C4-2B (cell line): ENCODE results near the gene SUN1.

Experiments used
- H3K27ac ChIP-seq: fragments of 450-650 bp; 2 replicates; pipeline ENCODE4 v1.5.1; 2017
- CTCF ChIP-seq: fragments of 450-650 bp; conservative IDR thresholded peaks from 2 replicates; pipeline ENCODE4 v1.5.1; 2017; ENCODE audit warnings: mild to moderate bottlenecking
- ZFX ChIP-seq: fragments of 450-650 bp; IDR thresholded peaks from 2 replicates; pipeline ENCODE4 v1.6.1; 2017

The SUN1 gene

GRCh38 chr7:916291-916941, 84.1 kb downstream of the SUN1 start:
- TF ChIP-seq ZFX (no peak), CTCF (no peak)

GRCh38 chr7:917255-918117, 85.2 kb downstream of the SUN1 start:
- H3K27ac ChIP-seq: no peak overlapping the region
- TF ChIP-seq CTCF (no peak), ZFX (no peak)

More at GRCh38 chr7:916291-916941, 84.1 kb downstream of the SUN1 start:
- no peak overlapping the region for H3K27ac ChIP-seq

- TF ChIP-seq CTCF (no peak), ZFX (no peak)
- H3K27ac ChIP-seq: no peak overlapping the region
Measured at GRCh38 chr7:918118-918425, 85.8 kb downstream of the SUN1 start.

GRCh38 chr7:918441-919113, 86.3 kb downstream of the SUN1 start:
- TF ChIP-seq ZFX (no peak), CTCF (no peak)
- H3K27ac ChIP-seq: no peak overlapping the region

GRCh38 chr7:919114-919442, 86.8 kb downstream of the SUN1 start:
- no peak overlapping the region for H3K27ac ChIP-seq
- no peak for TF ChIP-seq ZFX
- TF ChIP-seq CTCF: no peak

- no peak overlapping the region for H3K27ac ChIP-seq
- TF ChIP-seq CTCF: no peak
Measured at GRCh38 chr7:919924-920341, 87.7 kb downstream of the SUN1 start.
